GM21825 (cell line): ENCODE results near the gene BEND2.
"Not testable (repeated sequence)": the region's sequence is repeated elsewhere in the genome, so short reads cannot be mapped to it uniquely, and the experiment has no call there.

Experiments used
- ATAC-seq: cut with Tn5 transposase; IDR thresholded peaks from one replicate; pipeline ENCODE4 v1.9.1; 2021; ENCODE audit warnings: mild to moderate bottlenecking, moderate library complexity; ENCODE audit not compliant: unreplicated experiment

BEND2 gene

DNA sequence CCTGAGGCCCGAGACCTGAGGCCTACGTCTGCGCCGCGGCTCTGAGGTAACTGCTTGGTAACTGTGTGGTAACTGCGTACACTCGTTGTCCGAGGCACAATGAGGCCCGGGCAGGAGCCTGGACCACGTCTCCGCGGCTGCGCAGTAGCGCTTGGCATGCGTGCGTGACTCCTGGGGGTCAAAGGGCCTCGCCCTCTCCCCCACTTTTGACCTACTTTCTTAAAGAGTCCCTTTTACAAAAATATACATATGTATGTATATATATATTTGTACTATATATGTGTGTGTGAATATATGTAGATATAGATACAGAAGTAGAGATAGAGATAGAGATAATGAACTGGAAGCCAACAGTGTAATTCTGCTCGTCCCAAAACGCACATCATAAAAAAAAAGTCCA lies at the start of gene BEND2:
TSS of gene BEND2 (minus strand) at position 101 of the 400 bp plus-strand sequence. CDS start 136 bp downstream, outside the sequence.
- ATAC-seq, result no peak

DNA sequence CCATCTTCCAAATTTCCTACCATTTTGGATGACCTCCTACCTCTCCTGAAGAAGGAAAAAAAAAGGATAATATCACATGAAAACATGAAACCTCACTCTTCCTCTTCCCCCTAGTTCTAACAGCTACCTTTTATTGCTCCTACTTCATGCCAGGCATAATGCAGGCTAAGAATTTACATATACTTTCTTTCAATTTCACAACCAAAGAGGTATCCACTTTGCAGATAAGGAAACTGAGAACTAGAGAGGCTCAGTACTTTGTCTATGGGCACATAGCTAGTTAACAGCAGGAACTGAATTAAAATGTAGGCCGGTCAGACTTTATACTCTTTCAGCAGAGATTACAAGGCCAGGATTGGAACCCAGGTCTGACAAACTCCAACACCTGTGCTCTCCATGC lies 34.4 kb upstream of the BEND2 start:
- ATAC-seq, result no peak

DNA sequence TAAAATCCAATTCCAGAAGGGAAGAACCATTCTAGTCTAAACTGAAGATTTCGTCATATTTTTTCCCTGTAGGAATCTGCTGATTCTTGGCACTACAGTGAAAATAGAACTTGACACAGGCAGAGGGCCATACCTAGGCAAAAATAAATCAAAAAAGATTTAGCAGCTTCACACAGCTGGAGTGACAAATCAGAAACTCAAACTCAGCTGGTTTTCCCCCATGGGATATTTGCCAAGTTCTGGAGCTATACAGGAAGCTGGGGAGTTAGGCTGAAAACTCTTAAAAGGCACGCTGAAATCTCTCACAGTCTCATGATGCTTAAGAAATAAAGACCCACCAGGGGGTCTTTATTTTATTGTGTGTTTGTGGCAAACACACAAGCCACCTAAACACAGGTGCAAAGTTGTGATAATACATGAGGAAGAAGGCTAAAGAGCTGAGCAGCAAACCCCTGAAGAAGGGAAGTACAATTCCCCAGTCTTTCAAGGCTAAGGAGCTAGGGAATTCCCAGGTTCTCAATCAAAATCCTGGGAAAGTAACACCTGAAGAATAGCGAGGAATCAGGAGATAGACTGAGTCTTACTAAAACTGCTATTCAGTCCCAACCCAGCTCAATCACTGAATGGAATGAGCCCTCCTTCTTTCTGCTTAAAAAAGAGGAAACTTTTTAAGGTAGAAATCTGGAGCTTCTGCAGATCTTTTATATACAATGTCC lies 32.1 kb upstream of the BEND2 start:
- ATAC-seq, result no peak

DNA sequence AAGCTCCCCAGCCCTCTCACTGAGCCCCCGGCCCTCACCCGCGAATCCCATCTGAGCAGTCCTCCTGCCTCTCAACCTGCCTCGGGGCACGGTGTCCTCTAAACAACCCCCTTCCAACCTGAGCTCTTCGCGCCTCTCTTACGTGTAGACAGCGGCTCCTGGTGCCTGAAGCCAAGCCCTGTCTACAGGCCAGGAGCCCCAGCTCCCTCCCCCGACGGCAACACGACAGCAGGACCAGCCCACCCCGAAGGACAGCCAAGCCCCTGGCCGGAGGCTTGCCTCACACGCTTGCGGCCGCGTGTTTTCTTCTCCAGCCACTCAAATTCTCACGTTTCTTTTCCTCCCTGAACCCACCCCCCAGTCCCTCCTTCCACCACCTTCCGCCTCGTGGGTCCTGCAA lies 9.0 kb upstream of the BEND2 start:
- not testable (repeated sequence) for ATAC-seq

DNA sequence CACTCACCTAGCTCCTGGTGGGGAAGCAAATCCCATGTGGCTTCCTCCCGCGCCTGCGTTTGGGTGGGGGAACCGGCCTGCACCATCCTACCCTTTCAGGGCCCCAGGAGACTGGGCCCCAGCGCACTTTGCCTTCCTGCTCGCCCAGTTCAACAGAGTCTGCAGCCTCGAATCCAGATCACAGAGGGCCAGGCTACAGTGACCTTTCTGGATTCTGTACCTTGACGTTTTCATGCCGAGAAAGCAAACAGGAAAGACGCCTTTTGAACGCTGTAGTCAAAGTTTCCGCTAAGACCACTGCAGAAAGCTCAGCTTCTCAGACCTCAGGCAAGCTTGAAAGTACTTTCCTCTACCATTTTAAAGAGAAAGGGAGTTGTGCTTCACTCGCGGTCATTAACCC lies 7.4 kb upstream of the BEND2 start:
- no peak for ATAC-seq

DNA sequence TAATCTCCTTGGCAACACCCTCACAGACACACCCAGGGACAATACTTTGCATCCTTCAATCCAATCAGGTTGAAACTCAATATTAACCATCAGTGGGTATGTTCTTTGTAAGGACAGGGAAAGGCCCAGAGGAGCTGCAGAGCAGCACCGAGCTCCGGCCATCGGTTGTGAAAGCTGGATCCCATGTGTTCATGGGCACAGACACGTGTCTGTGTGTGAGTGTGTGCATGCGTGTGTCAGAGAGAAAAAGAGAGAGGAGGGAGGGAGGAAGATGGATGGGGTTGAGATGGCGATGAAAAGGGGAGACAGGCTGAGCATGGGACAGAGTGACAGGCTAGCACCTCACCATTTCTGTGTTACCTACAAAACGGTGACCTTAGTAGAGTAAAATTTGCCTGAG lies 6.8 kb upstream of the BEND2 start:
- no peak for ATAC-seq

DNA sequence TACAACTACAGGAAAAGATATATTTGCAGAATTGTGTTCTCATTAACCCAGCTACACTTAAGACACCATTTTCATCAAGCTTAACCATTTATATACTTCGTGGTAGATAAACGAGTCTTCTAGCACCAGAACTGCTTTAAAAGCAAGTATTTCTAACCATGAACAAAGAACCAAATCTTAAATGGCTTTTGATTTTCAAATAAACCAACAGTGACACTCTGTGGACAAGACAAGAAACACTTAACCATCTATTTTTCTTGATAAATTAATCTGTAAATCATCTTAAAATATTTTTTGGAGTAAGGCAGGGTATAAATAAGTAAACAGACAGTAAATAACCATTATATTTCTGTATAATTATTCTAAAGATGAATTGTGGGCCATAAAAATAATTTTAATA lies 10.2 kb downstream of the BEND2 start:
- ATAC-seq, result no peak

DNA sequence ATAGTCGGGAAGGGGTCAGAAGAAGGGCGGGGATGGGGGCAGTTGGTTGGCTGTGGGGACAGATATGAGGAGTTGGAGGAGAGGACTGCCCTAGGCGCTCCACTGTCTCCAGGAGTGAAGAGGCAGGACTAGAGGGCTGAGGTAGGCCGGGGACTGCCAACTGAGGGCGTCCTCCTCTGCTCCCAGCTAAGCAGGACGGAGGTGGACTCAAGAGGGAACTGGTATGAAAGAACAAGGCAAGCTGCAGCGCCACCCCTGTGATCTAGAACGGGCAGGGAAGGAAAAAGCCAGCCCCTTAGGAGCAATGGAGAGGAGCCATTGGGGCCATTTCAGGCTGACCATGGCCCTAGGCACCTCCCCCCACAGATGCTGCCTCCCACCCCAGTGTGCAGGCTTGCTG lies 14.0 kb downstream of the BEND2 start:
- ATAC-seq, result no peak

DNA sequence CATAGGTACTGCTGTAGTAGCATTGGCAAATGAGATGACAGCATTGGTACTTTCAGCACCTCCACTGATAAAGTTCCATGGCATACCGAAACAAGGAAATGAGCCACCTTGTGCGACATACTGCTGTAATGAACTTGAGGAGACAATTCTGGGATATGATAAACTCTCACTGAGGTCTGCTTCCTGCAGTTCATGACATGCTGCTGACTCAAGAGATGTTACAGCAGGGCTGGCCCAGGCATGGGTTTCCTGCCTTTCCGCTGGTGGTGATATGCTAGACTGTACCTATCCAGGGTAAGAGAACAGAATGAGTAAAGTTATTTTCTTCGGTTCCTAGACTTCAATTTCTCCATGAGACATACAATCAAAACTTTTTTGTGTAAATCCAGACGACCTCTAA lies 17.1 kb downstream of the BEND2 start:
- ATAC-seq, result no peak

DNA sequence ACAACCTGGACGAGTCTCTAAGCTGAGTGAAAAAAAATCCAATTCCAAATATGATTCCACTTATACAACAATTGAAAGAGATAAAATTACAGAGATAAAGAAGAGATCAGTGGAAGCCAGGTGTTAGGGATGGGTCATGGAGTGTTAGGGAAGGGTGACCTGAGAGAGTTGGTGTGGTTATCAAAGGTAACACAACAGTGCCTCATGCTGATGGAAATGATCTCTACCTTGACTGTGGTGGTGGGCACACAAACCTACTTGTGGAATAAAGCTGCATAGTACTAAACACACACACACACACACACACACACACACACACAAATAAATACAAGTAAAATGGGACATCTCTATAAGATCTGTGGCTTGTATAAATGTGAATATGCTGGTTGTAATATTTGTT lies 26.0 kb downstream of the BEND2 start:
- no peak for ATAC-seq

DNA sequence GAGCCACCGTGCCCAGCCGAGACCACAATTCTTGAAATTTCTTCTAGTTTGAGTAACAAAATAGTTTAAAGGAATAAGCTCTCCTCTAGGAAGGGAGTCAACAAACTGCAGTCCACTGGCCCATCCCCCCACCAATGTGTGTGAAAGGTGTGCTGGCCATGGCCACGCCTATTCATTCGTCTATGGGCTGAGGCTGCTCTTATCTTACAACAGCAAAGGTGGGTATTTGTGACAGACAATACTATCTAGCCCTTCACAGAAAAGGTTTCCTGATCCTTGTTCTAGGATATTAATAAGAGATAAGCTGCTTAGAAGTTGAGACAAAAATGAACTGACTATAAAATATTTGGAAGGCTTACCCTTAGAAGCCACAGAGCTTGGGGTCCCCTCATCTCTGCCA lies 41.2 kb downstream of the BEND2 start:
- no peak for ATAC-seq

DNA sequence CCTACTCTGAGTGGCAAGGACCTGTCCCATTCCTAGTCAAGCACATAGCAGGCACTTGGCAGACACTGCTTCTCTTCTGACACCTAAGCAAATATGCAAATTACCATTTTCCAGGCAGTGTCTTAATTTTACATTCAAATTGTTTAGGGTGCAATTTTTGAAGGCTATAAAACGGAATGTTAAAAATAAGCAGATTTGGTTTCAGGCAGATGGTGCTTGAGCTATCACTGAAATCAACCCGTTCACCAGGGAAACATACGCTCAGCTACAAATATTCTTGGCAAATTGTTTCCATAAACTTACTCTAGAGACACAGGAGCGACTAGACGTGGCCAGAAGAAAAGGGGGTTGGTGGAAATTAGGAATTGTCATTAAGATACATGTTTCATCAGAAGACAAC lies 45.7 kb downstream of the BEND2 start:
- no peak for ATAC-seq

DNA sequence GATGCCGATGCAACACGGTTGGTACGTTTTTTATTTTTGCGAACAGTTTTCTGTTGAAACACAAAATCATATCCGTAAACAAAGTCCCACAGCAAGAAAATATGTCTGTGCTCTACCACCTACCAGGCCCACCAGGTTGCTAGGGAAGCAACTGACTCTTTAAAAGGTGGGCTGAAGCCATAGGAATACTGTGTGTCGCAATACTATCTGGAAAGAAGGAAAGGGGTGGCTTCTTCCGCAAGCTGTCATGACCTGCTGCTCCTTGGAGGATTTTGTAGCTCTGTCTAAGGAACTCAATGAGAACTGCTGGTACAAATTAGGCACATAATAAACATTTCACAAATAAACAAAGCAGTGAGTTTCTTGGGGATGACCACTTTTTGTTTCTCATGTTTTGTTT lies 46.5 kb downstream of the BEND2 start:
- no peak for ATAC-seq

DNA sequence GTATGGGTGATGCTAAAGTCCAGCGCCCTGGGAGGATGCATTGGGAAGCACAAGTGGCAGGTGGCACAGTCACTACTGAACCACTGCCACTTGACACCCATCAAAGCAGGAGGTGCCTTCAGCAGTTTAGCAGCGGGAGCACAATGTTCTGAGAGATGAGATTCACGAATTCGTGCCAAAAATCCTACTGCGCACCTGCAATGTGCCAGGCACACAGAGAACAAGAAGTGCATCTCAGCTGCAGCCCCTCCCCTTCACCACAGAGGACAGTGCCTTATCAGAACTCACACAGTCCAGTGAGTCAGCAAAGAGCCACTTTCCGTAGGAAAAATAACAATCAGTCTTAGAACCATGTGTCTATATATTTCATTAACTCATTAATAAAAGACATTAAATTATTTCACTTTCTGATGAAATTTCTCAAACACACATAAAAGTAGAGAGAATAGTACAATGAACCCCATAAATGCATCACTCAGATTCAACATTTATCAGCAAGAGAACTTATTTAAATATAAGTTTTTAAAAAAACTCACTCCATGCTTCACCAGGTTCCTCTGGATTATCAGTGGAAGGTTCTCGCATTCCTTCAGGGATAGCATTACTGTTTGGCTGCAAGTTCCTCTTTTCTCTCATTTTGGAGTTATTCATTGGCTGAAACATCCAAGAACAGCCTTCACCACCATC lies 47.0 kb downstream of the BEND2 start:
- ATAC-seq, result no peak

DNA sequence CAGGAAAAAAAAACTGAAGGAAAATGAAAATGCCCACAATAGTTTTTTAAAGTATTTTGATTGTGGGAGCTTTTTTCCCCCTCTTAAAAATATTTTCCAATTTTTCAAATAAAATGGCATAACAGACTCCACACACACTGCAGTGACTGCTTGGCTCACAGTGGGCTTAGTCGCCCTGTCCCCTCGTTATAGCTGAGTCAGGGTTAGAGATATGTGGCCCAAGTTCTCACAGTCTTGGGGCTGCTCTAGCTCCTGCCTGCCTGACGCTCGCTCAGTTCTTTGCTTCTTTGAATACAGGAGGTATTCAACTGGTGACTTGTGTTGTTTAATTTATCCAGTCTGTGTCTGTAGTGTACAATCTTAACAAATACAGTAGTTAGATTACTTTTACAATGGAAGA lies 47.7 kb downstream of the BEND2 start:
- no peak for ATAC-seq

DNA sequence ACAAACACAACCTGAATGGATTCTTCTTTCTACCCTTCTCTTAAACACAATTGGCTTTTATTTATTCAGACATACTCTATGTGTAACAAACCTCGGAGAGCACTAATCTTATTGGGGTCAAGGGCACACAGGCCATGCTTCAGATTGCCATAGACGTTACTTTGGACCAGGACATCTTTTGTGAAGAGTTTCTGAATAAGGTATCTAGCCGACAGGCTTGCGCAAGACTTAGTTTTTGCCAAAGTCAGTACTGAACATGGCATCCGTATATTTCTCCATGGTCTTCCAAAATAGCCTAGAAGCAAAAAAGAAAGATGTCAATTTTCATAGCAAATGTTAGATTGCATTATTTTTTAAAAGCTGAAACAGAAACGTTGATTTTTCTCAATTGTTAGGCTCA lies 49.8 kb downstream of the BEND2 start:
- ATAC-seq, result no peak

DNA sequence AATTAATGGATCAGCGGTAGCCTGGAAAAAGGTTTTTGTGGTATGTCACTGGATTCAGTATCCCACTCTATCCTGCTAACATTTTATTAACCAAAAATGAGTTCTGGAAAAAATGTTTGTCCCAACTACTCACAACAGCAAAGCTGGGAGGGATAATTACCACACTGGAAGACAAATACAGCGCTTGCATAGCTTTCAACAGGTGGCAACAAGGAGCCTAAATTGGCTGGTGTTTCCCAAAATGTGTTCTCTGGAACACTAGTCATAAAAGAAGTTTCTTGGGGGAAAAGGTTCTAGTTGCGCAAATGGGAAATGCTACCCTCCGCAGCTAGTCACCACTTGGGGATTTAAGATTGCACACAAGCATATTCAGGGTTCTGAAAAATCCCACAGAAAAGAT lies 54.6 kb downstream of the BEND2 start:
- ATAC-seq, result no peak

DNA sequence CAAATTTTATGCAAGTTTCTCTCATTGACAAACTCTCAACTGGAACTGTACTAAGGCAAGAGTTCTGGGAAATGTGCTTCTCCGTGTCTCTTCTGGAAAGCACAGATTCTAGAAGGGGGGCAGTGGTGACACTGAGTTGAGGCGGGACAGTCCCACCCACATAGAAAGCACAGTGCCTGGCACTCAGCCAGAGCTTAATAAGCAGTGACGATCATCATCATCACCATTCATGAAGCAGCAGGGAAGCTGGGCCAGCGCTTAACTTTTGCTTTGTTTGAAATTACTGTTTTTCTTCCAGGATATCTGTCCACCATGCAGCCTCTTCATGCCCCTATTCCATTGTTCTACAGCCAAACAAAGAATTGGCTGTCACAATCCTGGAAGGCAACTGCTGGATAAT lies 60.3 kb downstream of the BEND2 start:
- ATAC-seq, result no peak

DNA sequence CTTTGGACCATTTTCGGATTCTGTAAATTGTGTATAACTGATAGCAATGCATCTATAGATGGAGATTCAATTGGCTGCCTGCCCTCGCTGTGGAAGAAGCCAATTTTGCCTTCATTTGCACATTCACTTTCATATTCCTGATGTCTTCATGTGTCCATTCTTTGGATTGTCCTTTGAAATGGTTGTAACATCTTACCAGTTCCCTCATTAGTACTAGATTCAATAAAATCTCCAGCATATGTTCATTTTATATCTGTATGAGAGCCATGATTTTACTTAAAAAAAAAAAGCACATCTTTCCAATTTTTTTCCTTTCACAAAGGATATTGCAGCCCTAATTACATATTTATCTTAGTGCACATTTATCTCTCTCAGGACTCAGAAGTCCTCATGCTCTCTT lies 61.7 kb downstream of the BEND2 start:
- no peak for ATAC-seq

DNA sequence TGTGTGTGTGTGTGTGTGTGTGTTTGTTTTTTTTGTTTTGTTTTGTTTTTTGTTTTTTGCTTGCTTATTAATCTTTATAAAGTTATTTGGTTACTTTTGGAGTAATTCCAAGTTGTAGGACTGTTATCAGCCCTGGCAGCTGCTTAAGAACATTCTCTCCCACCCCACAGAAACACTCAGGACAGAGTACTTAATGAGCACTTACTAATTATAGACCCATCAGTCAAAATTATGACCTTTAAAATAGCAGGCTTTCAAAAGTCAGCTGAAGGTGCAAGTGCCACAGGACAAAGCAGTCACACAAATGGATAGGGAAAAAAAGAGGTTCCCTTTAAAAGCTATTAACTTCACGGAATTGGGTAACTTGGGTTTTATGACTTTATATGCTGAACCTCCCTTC lies 69.0 kb downstream of the BEND2 start:
- no peak for ATAC-seq

DNA sequence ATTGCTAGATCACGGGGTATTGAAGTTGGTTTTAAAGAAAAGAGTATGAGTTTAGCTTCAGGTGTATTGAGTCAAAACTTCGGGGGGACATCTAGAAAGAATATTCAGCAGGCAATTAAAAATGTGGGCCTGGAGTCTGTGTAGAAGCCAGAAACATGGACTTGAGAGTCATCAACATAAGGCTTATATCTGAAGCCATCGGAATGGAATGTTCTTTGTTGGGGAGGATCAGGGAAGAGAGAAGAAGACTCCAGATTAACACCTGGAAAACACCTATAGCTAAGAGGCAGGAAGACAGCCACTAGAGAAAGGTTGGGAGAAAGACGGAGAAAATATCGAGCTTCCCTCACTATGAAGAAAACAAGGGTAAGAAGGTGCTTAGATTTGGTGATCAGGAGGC lies 69.5 kb downstream of the BEND2 start:
- no peak for ATAC-seq

DNA sequence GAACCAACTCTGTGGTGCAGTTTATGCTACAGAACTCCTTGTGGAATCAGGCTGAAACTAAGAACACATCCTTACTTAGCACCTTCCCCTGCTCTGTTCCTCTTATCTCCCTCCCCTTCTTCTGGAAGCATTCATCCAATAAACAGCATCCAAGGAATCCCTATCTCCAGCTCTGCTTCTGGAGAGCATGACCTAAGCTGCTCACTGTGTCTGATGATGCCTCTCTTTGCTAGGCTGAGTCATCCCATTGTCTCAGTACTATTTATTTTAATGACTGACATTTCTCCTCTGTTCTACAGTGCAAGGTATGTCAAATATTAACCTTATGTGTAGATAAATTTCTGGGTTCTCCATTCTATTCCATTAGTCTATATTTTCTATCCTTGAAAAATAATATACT lies 71.2 kb downstream of the BEND2 start:
- no peak for ATAC-seq

DNA sequence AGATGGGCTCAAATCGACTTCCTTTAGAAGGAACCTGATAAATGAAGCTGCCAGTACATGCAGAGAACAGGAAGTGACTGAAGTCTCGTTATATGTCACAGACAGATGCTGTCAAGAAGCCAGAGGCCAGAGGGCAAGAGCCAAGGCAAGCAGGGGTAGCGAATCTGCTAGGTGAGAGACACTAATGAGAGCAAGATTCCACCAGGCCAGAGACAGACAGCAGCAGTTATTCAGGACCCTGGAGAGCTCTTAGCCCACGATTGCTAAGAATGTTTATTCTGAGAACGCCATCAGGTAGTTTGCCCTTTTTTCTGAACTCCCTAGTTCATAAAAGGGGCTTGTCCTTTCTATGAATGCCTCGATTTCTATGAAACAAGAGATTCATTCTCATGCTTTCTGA lies 73.7 kb downstream of the BEND2 start:
- ATAC-seq, result no peak
